Liver (tissue), 9 donors: ENCODE results near the gene FAM149B1. TPM values are rescaled to one million over a fixed set of nuclear protein-coding genes. Genes with fewer than 3 reads are reported as not detected.

Experiments
- DNase-seq: peaks from one replicate; pipeline ENCODE4 v3.0.0-alpha.2; 2017; ENCODE audit warnings: low spot score
- H3K27ac ChIP-seq, 2 donors: one replicate each; pipeline ENCODE4 v1.7.0; 2013; ENCODE audit warnings: inconsistent platforms in 2 of 2, low read length in 2 of 2, control low read depth in 1 of 2, low read depth in 1 of 2, mild to moderate bottlenecking in 1 of 2
- H3K27me3 ChIP-seq, 4 donors: one replicate each; pipeline versions ENCODE4 v1.6.1 to v1.7.0; 2013; ENCODE audit warnings: low read length in 3 of 4, inconsistent platforms in 1 of 4, mild to moderate bottlenecking in 1 of 4, moderate library complexity in 1 of 4; ENCODE audit not compliant: control insufficient read depth in 4 of 4, insufficient read depth in 4 of 4
- H3K36me3 ChIP-seq, 4 donors: one replicate each; pipeline versions ENCODE4 v1.6.1 to v1.7.0; 2013; ENCODE audit warnings: low read length in 3 of 4, mild to moderate bottlenecking in 3 of 4, low read depth in 1 of 4, moderate library complexity in 1 of 4; ENCODE audit not compliant: control insufficient read depth in 4 of 4, insufficient read depth in 3 of 4
- H3K4me1 ChIP-seq, 4 donors: one replicate each; pipeline versions ENCODE4 v1.6.1 to v1.7.0; 2013; ENCODE audit warnings: low read length in 3 of 4, mild to moderate bottlenecking in 3 of 4, moderate library complexity in 1 of 4; ENCODE audit not compliant: control insufficient read depth in 4 of 4, insufficient read depth in 4 of 4
- H3K4me3 ChIP-seq, 3 donors: one replicate each; pipeline versions ENCODE4 v1.6.1 to v1.7.0; 2013; ENCODE audit warnings: low read length in 3 of 3, control low read depth in 1 of 3, low read depth in 1 of 3, mild to moderate bottlenecking in 1 of 3
- H3K9ac ChIP-seq, 2 donors: one replicate each; pipeline ENCODE4 v1.7.0; 2013; ENCODE audit warnings: low read length in 2 of 2, mild to moderate bottlenecking in 2 of 2, moderate library complexity in 2 of 2, control low read depth in 1 of 2, low read depth in 1 of 2
- H3K9me3 ChIP-seq, 4 donors: one replicate each; pipeline versions ENCODE4 v1.6.1 to v1.7.0; 2013; ENCODE audit warnings: low read length in 3 of 4; ENCODE audit not compliant: control insufficient read depth in 4 of 4
- FOXA1 ChIP-seq: IDR thresholded peaks from 2 replicates; pipeline ENCODE4 v1.6.1; 2016; ENCODE audit warnings: antibody characterized with exemption
- FOXA2 ChIP-seq: IDR thresholded peaks from 2 replicates; pipeline ENCODE4 v1.6.1; 2016; ENCODE audit warnings: antibody characterized with exemption
- GABPA ChIP-seq, 2 donors: IDR thresholded peaks in 1 of 2; conservative IDR thresholded peaks in 1 of 2; 2 replicates each; pipeline ENCODE4 v1.6.1; 2016; ENCODE audit warnings: antibody characterized with exemption in 2 of 2, mild to moderate bottlenecking in 1 of 2, moderate library complexity in 1 of 2
- NR2F2 ChIP-seq: IDR thresholded peaks from 2 replicates; pipeline ENCODE4 v1.6.1; 2016; ENCODE audit warnings: antibody characterized with exemption
- RAD21 ChIP-seq, 2 donors: IDR thresholded peaks; 2 replicates each; pipeline ENCODE4 v1.6.1; 2016; ENCODE audit warnings: antibody characterized with exemption in 2 of 2, mild to moderate bottlenecking in 2 of 2
- RXRA ChIP-seq, 2 donors: IDR thresholded peaks; 2 replicates each; pipeline ENCODE4 v1.6.1; 2017 to 2018; ENCODE audit warnings: antibody characterized with exemption in 2 of 2, mild to moderate bottlenecking in 1 of 2
- WGBS: extraction: QIAGEN DNeasy Blood & Tissue Kit; methylation state at CpG from one replicate; pipeline ENCODE4 v1.1.7; 2013; 5-methylcytosine and 5-hydroxymethylcytosine counted together
- polyA plus RNA-seq, 2 donors: library from polyadenylated mRNA; stranded (reverse) in 1 of 2; unstranded in 1 of 2; fragments of 200-250 nt in 1 of 2; fragments of >200 nt in 1 of 2; fragmentation: Nextera tagmentation in 1 of 2; extraction: Ambion mirVana in 1 of 2; gene quantifications; one replicate each; pipeline versions ENCODE4 v1.2.1 to v1.2.3, GENCODE V29; 2013 to 2015
- total RNA-seq, 2 donors: library from RNA; depleted of rRNA; stranded (reverse); fragments of >200 nt; gene quantifications; one replicate each; pipeline ENCODE4 v1.2.3, GENCODE V29; 2014
- TF ChIP-seq, protein P1 (sequence below): IDR thresholded peaks from 2 replicates; pipeline ENCODE4 v1.6.1; 2016; ENCODE audit warnings: antibody characterized with exemption
- TF ChIP-seq, protein P2 (sequence below): IDR thresholded peaks from 2 replicates; pipeline ENCODE4 v1.6.1; 2016; ENCODE audit warnings: antibody characterized with exemption
- TF ChIP-seq, protein P3 (sequence below): IDR thresholded peaks from 2 replicates; pipeline ENCODE4 v1.6.1; 2016; ENCODE audit warnings: antibody characterized with exemption, mild to moderate bottlenecking
- TF ChIP-seq, protein P4 (sequence below): IDR thresholded peaks from 2 replicates; pipeline ENCODE4 v1.6.1; 2016; ENCODE audit warnings: antibody characterized with exemption
- TF ChIP-seq, protein P5 (sequence below): fragments of 150-350 bp; IDR thresholded peaks from 2 replicates; pipeline ENCODE4 v1.5.1; 2017; ENCODE audit warnings: improper control_type of control experiment, low read depth, low read length; ENCODE audit not compliant: missing input control
- donor health status: healthy.
- donor health status: healthy.
- donor health status: healthy.
- donor health status: healthy.
- donor health status: healthy.

FAM149B1 gene
- total and polyA plus RNA-seq, 4 donors: 7.3 to 12.9 (median 9.1) TPM

DNA sequence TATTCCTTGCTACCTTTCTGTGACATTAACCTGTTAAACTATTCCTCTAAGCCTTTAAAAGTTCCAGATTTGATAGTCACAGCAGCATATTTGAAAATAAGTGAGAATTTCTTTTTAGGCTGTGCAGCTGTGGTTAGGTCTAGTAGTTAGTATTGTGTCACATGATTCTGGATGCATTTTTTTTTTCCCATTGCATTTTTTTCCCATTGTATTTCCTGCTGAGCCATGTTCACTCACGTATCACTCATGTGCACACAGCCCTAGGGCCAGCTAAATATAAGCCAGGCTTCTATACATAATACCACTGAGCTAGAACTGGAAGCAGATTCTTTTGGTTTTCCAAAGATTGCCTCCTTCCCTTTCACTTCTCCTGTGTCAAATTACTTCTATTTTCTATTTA is 41.8 kb downstream of the FAM149B1 start:
- Histone ChIP-seq H3K4me1 (peaks cover 0 to 15% (median 14%) of the 10 kb centered on the region in 4 donors), H3K27ac (no peak overlapping the region), H3K9ac (no peak overlapping the region), H3K9me3 (no peaks in the 10 kb centered on the region), H3K4me3 (no peak overlapping the region), H3K27me3 (no peaks in the 10 kb centered on the region), H3K36me3 (peaks cover 0 to 8% (median 0%) of the 10 kb centered on the region in 4 donors)
- WGBS: 72% methylated on average over 1 of the region's 1 CpG
- TF ChIP-seq RXRA (IDR thresholded peaks at IDR 0.05): no peak
- no peak for TF ChIP-seq GABPA (IDR thresholded peaks at IDR 0.05 in 1 of 2, conservative IDR thresholded peaks at IDR 0.05 in 1 of 2)
- TF ChIP-seq, protein P1, sequence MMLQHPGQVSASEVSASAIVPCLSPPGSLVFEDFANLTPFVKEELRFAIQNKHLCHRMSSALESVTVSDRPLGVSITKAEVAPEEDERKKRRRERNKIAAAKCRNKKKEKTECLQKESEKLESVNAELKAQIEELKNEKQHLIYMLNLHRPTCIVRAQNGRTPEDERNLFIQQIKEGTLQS: no peak
- DNase-seq: no peak

DNA sequence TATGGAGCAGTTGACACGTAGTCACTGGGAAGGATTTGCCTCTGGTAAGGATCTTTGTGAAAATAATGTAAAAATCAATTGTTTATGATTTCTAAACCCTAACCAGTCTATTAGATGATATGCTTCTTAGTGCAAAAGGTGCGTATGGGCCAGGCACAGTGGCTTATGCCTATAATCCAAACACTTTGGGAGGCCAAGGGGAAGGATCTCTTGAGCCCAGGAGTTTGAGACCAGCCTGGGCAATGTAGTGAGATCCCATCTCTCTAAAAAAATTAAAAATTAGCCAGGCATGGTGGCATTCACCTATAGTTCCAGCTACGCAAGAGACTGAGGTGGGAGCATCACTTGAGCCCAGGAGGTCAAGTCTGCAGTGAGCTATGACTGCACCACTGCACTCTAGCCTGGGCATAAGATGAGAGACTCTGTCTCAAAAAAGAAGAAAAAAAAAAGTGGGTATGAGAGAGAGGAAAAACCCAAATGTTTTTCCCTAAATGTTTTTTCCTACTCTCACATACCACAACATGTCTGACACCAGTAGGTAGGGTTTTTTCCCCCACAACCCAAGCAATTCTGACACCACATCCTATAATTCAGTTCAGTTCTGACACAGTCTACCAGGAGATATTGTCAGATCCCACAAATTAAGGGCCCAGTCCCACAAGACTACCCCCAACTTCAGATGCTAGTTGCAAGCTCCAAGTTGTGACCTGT is 42.6 kb downstream of the FAM149B1 start:
- Histone ChIP-seq H3K27ac (peak overlapping the region in 1 of 2 donors; percentile 17), H3K27me3 (no peaks in the 10 kb centered on the region), H3K4me1 (peaks cover 0 to 15% (median 14%) of the 10 kb centered on the region in 4 donors), H3K9ac (no peak overlapping the region), H3K4me3 (no peak overlapping the region), H3K36me3 (peaks cover 0 to 8% (median 0%) of the 10 kb centered on the region in 4 donors), H3K9me3 (no peaks in the 10 kb centered on the region)
- TF ChIP-seq, protein P2, sequence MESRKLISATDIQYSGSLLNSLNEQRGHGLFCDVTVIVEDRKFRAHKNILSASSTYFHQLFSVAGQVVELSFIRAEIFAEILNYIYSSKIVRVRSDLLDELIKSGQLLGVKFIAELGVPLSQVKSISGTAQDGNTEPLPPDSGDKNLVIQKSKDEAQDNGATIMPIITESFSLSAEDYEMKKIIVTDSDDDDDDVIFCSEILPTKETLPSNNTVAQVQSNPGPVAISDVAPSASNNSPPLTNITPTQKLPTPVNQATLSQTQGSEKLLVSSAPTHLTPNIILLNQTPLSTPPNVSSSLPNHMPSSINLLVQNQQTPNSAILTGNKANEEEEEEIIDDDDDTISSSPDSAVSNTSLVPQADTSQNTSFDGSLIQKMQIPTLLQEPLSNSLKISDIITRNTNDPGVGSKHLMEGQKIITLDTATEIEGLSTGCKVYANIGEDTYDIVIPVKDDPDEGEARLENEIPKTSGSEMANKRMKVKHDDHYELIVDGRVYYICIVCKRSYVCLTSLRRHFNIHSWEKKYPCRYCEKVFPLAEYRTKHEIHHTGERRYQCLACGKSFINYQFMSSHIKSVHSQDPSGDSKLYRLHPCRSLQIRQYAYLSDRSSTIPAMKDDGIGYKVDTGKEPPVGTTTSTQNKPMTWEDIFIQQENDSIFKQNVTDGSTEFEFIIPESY: no peak
- no peak for TF ChIP-seq NR2F2
- no peak for TF ChIP-seq RAD21 (IDR thresholded peaks at IDR 0.05)
- TF ChIP-seq, protein P3, sequence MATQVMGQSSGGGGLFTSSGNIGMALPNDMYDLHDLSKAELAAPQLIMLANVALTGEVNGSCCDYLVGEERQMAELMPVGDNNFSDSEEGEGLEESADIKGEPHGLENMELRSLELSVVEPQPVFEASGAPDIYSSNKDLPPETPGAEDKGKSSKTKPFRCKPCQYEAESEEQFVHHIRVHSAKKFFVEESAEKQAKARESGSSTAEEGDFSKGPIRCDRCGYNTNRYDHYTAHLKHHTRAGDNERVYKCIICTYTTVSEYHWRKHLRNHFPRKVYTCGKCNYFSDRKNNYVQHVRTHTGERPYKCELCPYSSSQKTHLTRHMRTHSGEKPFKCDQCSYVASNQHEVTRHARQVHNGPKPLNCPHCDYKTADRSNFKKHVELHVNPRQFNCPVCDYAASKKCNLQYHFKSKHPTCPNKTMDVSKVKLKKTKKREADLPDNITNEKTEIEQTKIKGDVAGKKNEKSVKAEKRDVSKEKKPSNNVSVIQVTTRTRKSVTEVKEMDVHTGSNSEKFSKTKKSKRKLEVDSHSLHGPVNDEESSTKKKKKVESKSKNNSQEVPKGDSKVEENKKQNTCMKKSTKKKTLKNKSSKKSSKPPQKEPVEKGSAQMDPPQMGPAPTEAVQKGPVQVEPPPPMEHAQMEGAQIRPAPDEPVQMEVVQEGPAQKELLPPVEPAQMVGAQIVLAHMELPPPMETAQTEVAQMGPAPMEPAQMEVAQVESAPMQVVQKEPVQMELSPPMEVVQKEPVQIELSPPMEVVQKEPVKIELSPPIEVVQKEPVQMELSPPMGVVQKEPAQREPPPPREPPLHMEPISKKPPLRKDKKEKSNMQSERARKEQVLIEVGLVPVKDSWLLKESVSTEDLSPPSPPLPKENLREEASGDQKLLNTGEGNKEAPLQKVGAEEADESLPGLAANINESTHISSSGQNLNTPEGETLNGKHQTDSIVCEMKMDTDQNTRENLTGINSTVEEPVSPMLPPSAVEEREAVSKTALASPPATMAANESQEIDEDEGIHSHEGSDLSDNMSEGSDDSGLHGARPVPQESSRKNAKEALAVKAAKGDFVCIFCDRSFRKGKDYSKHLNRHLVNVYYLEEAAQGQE: no peak
- TF ChIP-seq, protein P4, sequence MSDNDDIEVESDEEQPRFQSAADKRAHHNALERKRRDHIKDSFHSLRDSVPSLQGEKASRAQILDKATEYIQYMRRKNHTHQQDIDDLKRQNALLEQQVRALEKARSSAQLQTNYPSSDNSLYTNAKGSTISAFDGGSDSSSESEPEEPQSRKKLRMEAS: no peak
- no peak for TF ChIP-seq FOXA1
- TF ChIP-seq GABPA (IDR thresholded peaks at IDR 0.05 in 1 of 2, conservative IDR thresholded peaks at IDR 0.05 in 1 of 2): no peak
- TF ChIP-seq, protein P5, sequence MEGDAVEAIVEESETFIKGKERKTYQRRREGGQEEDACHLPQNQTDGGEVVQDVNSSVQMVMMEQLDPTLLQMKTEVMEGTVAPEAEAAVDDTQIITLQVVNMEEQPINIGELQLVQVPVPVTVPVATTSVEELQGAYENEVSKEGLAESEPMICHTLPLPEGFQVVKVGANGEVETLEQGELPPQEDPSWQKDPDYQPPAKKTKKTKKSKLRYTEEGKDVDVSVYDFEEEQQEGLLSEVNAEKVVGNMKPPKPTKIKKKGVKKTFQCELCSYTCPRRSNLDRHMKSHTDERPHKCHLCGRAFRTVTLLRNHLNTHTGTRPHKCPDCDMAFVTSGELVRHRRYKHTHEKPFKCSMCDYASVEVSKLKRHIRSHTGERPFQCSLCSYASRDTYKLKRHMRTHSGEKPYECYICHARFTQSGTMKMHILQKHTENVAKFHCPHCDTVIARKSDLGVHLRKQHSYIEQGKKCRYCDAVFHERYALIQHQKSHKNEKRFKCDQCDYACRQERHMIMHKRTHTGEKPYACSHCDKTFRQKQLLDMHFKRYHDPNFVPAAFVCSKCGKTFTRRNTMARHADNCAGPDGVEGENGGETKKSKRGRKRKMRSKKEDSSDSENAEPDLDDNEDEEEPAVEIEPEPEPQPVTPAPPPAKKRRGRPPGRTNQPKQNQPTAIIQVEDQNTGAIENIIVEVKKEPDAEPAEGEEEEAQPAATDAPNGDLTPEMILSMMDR: no peak
- no peak for TF ChIP-seq FOXA2
- DNase-seq: no peak
- WGBS: 97% methylated on average over 3 of the region's 3 CpGs
